ENCODE measurements around the gene ZNF829. TPM values are rescaled to one million over a fixed set of nuclear protein-coding genes. Genes with fewer than 3 reads are reported as not detected.

Gene ZNF829
- total RNA-seq, 4 donors from 2014 or later, result 1.4 to 5.4 (median 3.7) TPM

- H3K9me3 ChIP-seq, result peaks cover 18% of the 10 kb centered on the region
Observed at GRCh38 chr19:36931684-36932083, 15.6 kb upstream of the ZNF829 start.

GRCh38 chr19:36918090-36918489 lies 2.0 kb upstream of the ZNF829 start:
- 96% methylated on average over 9 of the region's 9 CpGs for WGBS

More at GRCh38 chr19:36931684-36932083, 15.6 kb upstream of the ZNF829 start:
- Histone ChIP-seq H3K4me1 (no peaks in the 10 kb centered on the region), H3K36me3 (peaks cover 32% of the 10 kb centered on the region), H3K4me3 (no peak overlapping the region), H3K27ac (no peak overlapping the region), H3K27me3 (no peaks in the 10 kb centered on the region)
- 100% methylated on average over 2 of the region's 2 CpGs for WGBS
- TF ChIP-seq CTCF (IDR thresholded peaks at IDR 0.05) (no peak), POLR2A (IDR thresholded peaks at IDR 0.05) (no peak), POLR2AphosphoS5 (IDR thresholded peaks at IDR 0.05) (no peak), EP300 (IDR thresholded peaks at IDR 0.05) (no peak)
- no peak for DNase-seq (ENCODE audit: low spot score in 2 of 2)

GRCh38 chr19:36916991-36917390 lies 900 bp upstream of the ZNF829 start:
- 42% methylated on average over 7 of the region's 7 CpGs for WGBS
- DNase-seq (ENCODE audit: low spot score in 2 of 2), result no peak
- no peaks in the 10 kb centered on the region for H3K27me3 ChIP-seq
- peak overlapping the region; percentile 89 for H3K27ac ChIP-seq
- H3K4me1 ChIP-seq, result peaks cover 20% of the 10 kb centered on the region
- TF ChIP-seq EP300 (IDR thresholded peaks at IDR 0.05) (no peak), POLR2AphosphoS5 (IDR thresholded peaks at IDR 0.05) (no peak), CTCF (IDR thresholded peaks at IDR 0.05) (no peak), POLR2A (IDR thresholded peaks at IDR 0.05) (no peak)
- peak overlapping the region; percentile 86 for H3K4me3 ChIP-seq
- peaks cover 3% of the 10 kb centered on the region for H3K9me3 ChIP-seq
- peaks cover 43% of the 10 kb centered on the region for H3K36me3 ChIP-seq

More at GRCh38 chr19:36918090-36918489, 2.0 kb upstream of the ZNF829 start:
- Histone ChIP-seq H3K27ac (no peak overlapping the region), H3K4me3 (no peak overlapping the region), H3K9me3 (peaks cover 6% of the 10 kb centered on the region), H3K4me1 (peaks cover 20% of the 10 kb centered on the region), H3K27me3 (no peaks in the 10 kb centered on the region), H3K36me3 (peaks cover 50% of the 10 kb centered on the region)
- no peak for DNase-seq (ENCODE audit: low spot score in 2 of 2)
- TF ChIP-seq POLR2AphosphoS5 (IDR thresholded peaks at IDR 0.05) (no peak), EP300 (IDR thresholded peaks at IDR 0.05) (no peak), CTCF (IDR thresholded peaks at IDR 0.05) (no peak), POLR2A (IDR thresholded peaks at IDR 0.05) (no peak)

- TF ChIP-seq POLR2A (IDR thresholded peaks at IDR 0.05) (no peak), CTCF (IDR thresholded peaks at IDR 0.05) (no peak), EP300 (IDR thresholded peaks at IDR 0.05) (no peak), POLR2AphosphoS5 (IDR thresholded peaks at IDR 0.05) (no peak)
- H3K36me3 ChIP-seq, result peaks cover 92% of the 10 kb centered on the region
- DNase-seq (ENCODE audit: low spot score in 2 of 2), result no peak
- no peak overlapping the region for H3K27ac ChIP-seq
- H3K4me1 ChIP-seq, result no peaks in the 10 kb centered on the region
- H3K4me3 ChIP-seq, result no peak overlapping the region
- no peaks in the 10 kb centered on the region for H3K27me3 ChIP-seq
- peaks cover 72% of the 10 kb centered on the region for H3K9me3 ChIP-seq
- WGBS, result 75% methylated on average over 4 of the region's 4 CpGs
Observed at GRCh38 chr19:36898422-36898821, 17.7 kb downstream of the ZNF829 start.

- H3K4me1 ChIP-seq, result no peaks in the 10 kb centered on the region
- WGBS, result 98% methylated on average over 2 of the region's 2 CpGs
- no peak for DNase-seq (ENCODE audit: low spot score in 2 of 2)
- H3K4me3 ChIP-seq, result no peak overlapping the region
- H3K9me3 ChIP-seq, result peaks cover 89% of the 10 kb centered on the region
- H3K36me3 ChIP-seq, result peaks cover 93% of the 10 kb centered on the region
- no peak overlapping the region for H3K27ac ChIP-seq
- TF ChIP-seq POLR2A (IDR thresholded peaks at IDR 0.05), result no peak
- H3K27me3 ChIP-seq, result no peaks in the 10 kb centered on the region
Observed at GRCh38 chr19:36894849-36895383, 21.2 kb downstream of the ZNF829 start.
